GM19043 (cell line): ENCODE measurements around the gene DOCK7.
A peak's percentile ranks its signal among the peaks of the same experiment; 100 is the strongest.
"Not testable (repeated sequence)": the region's sequence is repeated elsewhere in the genome, so short reads cannot be mapped to it uniquely, and the experiment has no call there.

Source experiments
- ATAC-seq: cut with Tn5 transposase; IDR thresholded peaks from one replicate; pipeline ENCODE4 v1.9.1; 2021; ENCODE audit warnings: low read depth; ENCODE audit not compliant: unreplicated experiment

The DOCK7 gene

GRCh38 chr1:62693123-62693522, 4.9 kb upstream of the DOCK7 start:
- no peak for ATAC-seq

- ATAC-seq: no peak
Measured at GRCh38 chr1:62691062-62691844, 3.1 kb upstream of the DOCK7 start.

- no peak for ATAC-seq
Measured at GRCh38 chr1:62689524-62689923, 1.3 kb upstream of the DOCK7 start.

- no peak for ATAC-seq
Measured at GRCh38 chr1:62688687-62689085, 500 bp upstream of the DOCK7 start.

GRCh38 chr1:62687421-62687902, 724 bp downstream of the DOCK7 start:
- ATAC-seq: peak; percentile 25

GRCh38 chr1:62686822-62687221, 1.4 kb downstream of the DOCK7 start:
- no peak for ATAC-seq

GRCh38 chr1:62685431-62685859, 2.7 kb downstream of the DOCK7 start:
- no peak for ATAC-seq

- no peak for ATAC-seq
Measured at GRCh38 chr1:62682531-62682930, 5.7 kb downstream of the DOCK7 start.

- ATAC-seq: not testable (repeated sequence)
Measured at GRCh38 chr1:62680992-62681391, 7.2 kb downstream of the DOCK7 start.

- ATAC-seq: not testable (repeated sequence)
Measured at GRCh38 chr1:62677822-62678221, 10.4 kb downstream of the DOCK7 start.

- no peak for ATAC-seq
Measured at GRCh38 chr1:62676611-62677356, 11.4 kb downstream of the DOCK7 start.

- ATAC-seq: no peak
Measured at GRCh38 chr1:62673629-62674028, 14.6 kb downstream of the DOCK7 start.

GRCh38 chr1:62672029-62672428, 16.2 kb downstream of the DOCK7 start:
- ATAC-seq: no peak

- ATAC-seq: no peak
Measured at GRCh38 chr1:62654744-62655143, 33.4 kb downstream of the DOCK7 start.

- ATAC-seq: no peak
Measured at GRCh38 chr1:62652387-62652786, 35.8 kb downstream of the DOCK7 start.

- ATAC-seq: no peak
Measured at GRCh38 chr1:62643283-62643682, 44.9 kb downstream of the DOCK7 start.

- ATAC-seq: no peak
Measured at GRCh38 chr1:62637392-62638105, 50.6 kb downstream of the DOCK7 start.

- no peak for ATAC-seq
Measured at GRCh38 chr1:62628506-62628905, 59.7 kb downstream of the DOCK7 start.

- no peak for ATAC-seq
Measured at GRCh38 chr1:62625415-62625814, 62.8 kb downstream of the DOCK7 start.

- ATAC-seq: peak; percentile 97
Measured at GRCh38 chr1:62621907-62622306, 66.3 kb downstream of the DOCK7 start.

GRCh38 chr1:62613890-62614289, 74.3 kb downstream of the DOCK7 start:
- no peak for ATAC-seq
